Adrenal gland (tissue), 5 donors: ENCODE measurements around the gene CFAP210.

Experiments used
- CTCF ChIP-seq, 6 experiments: fragments of 450-650 bp in 4 of 6; fragments of 200-600 bp in 2 of 6; sonication (generic) in 1 of 6; IDR thresholded peaks; 1 replicate in 5 of 6; 2 replicates in 1 of 6; pipeline versions ENCODE4 v1.5.1 to v1.8.0; 2016 to 2021; ENCODE audit warnings: antibody characterized with exemption in 6 of 6, mild to moderate bottlenecking in 2 of 6, moderate library complexity in 1 of 6
- POLR2A ChIP-seq, 2 donors: fragments of 450-650 bp; IDR thresholded peaks; one replicate each; pipeline ENCODE4 v1.6.1; 2017; ENCODE audit warnings: antibody characterized with exemption in 2 of 2, mild to moderate bottlenecking in 2 of 2, moderate library complexity in 1 of 2
- donor health status: DM: no; HTN: no; CAD: no.

- TF ChIP-seq CTCF (IDR thresholded peaks at IDR 0.05) (no peak), POLR2A (IDR thresholded peaks at IDR 0.05) (no peak)
Measured at GRCh38 chr2:169694894-169695260, 672 bp upstream of the CFAP210 start.
